ENCODE measurements around the gene ESR2.

Gene ESR2

GRCh38 chr14:64265222-64265621 lies 28.9 kb downstream of the ESR2 start:
- FAIRE-seq = no peak

- FAIRE-seq = no peak
Measured at GRCh38 chr14:64260418-64260817, 33.8 kb downstream of the ESR2 start.

GRCh38 chr14:64255756-64256155 lies 38.4 kb downstream of the ESR2 start:
- FAIRE-seq = no peak

GRCh38 chr14:64253672-64254071 lies 40.5 kb downstream of the ESR2 start:
- FAIRE-seq = no peak

GRCh38 chr14:64249363-64249762 lies 44.8 kb downstream of the ESR2 start:
- no peak for FAIRE-seq

GRCh38 chr14:64248689-64249088 lies 45.5 kb downstream of the ESR2 start:
- no peak for FAIRE-seq

- no peak for FAIRE-seq
Measured at GRCh38 chr14:64247195-64247594, 47.0 kb downstream of the ESR2 start.

GRCh38 chr14:64246688-64247087 lies 47.5 kb downstream of the ESR2 start:
- FAIRE-seq = no peak

GRCh38 chr14:64245491-64245890 lies 48.7 kb downstream of the ESR2 start:
- no peak for FAIRE-seq

GRCh38 chr14:64244279-64244678 lies 49.9 kb downstream of the ESR2 start:
- no peak for FAIRE-seq

- FAIRE-seq = no peak
Measured at GRCh38 chr14:64238631-64239030, 55.5 kb downstream of the ESR2 start.

- no peak for FAIRE-seq
Measured at GRCh38 chr14:64238049-64238448, 56.1 kb downstream of the ESR2 start.

- FAIRE-seq = no peak
Measured at GRCh38 chr14:64235652-64236640, 58.2 kb downstream of the ESR2 start.

GRCh38 chr14:64234877-64235651 lies 59.1 kb downstream of the ESR2 start:
- no peak for FAIRE-seq

- no peak for FAIRE-seq
Measured at GRCh38 chr14:64233531-64234190, 60.5 kb downstream of the ESR2 start.

GRCh38 chr14:64232944-64233343 lies 61.2 kb downstream of the ESR2 start:
- FAIRE-seq = no peak

- FAIRE-seq = no peak
Measured at GRCh38 chr14:64232095-64232838, 61.9 kb downstream of the ESR2 start.

GRCh38 chr14:64229489-64229888 lies 64.7 kb downstream of the ESR2 start:
- FAIRE-seq = no peak

- no peak for FAIRE-seq
Measured at GRCh38 chr14:64227856-64228255, 66.3 kb downstream of the ESR2 start.

- no peak for FAIRE-seq
Measured at GRCh38 chr14:64225151-64225757, 68.9 kb downstream of the ESR2 start.

GRCh38 chr14:64221391-64222003 lies 72.7 kb downstream of the ESR2 start:
- no peak for FAIRE-seq

GRCh38 chr14:64220466-64220865 lies 73.7 kb downstream of the ESR2 start:
- FAIRE-seq = no peak
